ENCODE measurements around the gene MYOD1.

MYOD1 gene

GRCh38 chr11:17750013-17750800 is 30.8 kb downstream of the MYOD1 start:
- DNase-seq (ENCODE audit: low spot score), result no peak

GRCh38 chr11:17750801-17751165 is 31.4 kb downstream of the MYOD1 start:
- no peak for DNase-seq (ENCODE audit: low spot score)

- no peak for DNase-seq (ENCODE audit: low spot score)
Observed at GRCh38 chr11:17751558-17751957, 32.2 kb downstream of the MYOD1 start.

- DNase-seq (ENCODE audit: low spot score), result no peak
Observed at GRCh38 chr11:17752144-17752543, 32.8 kb downstream of the MYOD1 start.

GRCh38 chr11:17753153-17753552 is 33.8 kb downstream of the MYOD1 start:
- DNase-seq (ENCODE audit: low spot score), result no peak

GRCh38 chr11:17753641-17754040 is 34.3 kb downstream of the MYOD1 start:
- no peak for DNase-seq (ENCODE audit: low spot score)

GRCh38 chr11:17755891-17756290 is 36.5 kb downstream of the MYOD1 start:
- no peak for DNase-seq (ENCODE audit: low spot score)

- DNase-seq (ENCODE audit: low spot score), result peak; percentile 72
Observed at GRCh38 chr11:17760102-17761029, 41.0 kb downstream of the MYOD1 start.

- no peak for DNase-seq (ENCODE audit: low spot score)
Observed at GRCh38 chr11:17762309-17762974, 43.1 kb downstream of the MYOD1 start.

GRCh38 chr11:17763244-17763643 is 43.9 kb downstream of the MYOD1 start:
- DNase-seq (ENCODE audit: low spot score), result no peak

- no peak for DNase-seq (ENCODE audit: low spot score)
Observed at GRCh38 chr11:17763703-17764102, 44.3 kb downstream of the MYOD1 start.

- DNase-seq (ENCODE audit: low spot score), result no peak
Observed at GRCh38 chr11:17764446-17765218, 45.3 kb downstream of the MYOD1 start.

- no peak for DNase-seq (ENCODE audit: low spot score)
Observed at GRCh38 chr11:17765356-17766072, 46.1 kb downstream of the MYOD1 start.

GRCh38 chr11:17766073-17766359 is 46.6 kb downstream of the MYOD1 start:
- no peak for DNase-seq (ENCODE audit: low spot score)

- no peak for DNase-seq (ENCODE audit: low spot score)
Observed at GRCh38 chr11:17766590-17766989, 47.2 kb downstream of the MYOD1 start.

- no peak for DNase-seq (ENCODE audit: low spot score)
Observed at GRCh38 chr11:17767301-17767885, 48.0 kb downstream of the MYOD1 start.

GRCh38 chr11:17767914-17768313 is 48.5 kb downstream of the MYOD1 start:
- DNase-seq (ENCODE audit: low spot score), result no peak

GRCh38 chr11:17768547-17768946 is 49.2 kb downstream of the MYOD1 start:
- no peak for DNase-seq (ENCODE audit: low spot score)

- DNase-seq (ENCODE audit: low spot score), result no peak
Observed at GRCh38 chr11:17769218-17769617, 49.8 kb downstream of the MYOD1 start.

GRCh38 chr11:17770048-17770652 is 50.8 kb downstream of the MYOD1 start:
- DNase-seq (ENCODE audit: low spot score), result no peak

- DNase-seq (ENCODE audit: low spot score), result no peak
Observed at GRCh38 chr11:17770917-17771316, 51.5 kb downstream of the MYOD1 start.

Measured in AG20443 (cell line).